GM23338 (cell line): Measurements from ENCODE around the gene ZNF260. TPM values are rescaled to one million over a fixed set of nuclear protein-coding genes. Genes with fewer than 3 reads are reported as not detected.

Experiments used
- ATAC-seq: fragments of 200-7000 bp; cut with Tn5 transposase; 3 replicates; pipeline ENCODE4 v1.9.1; 2020
- DNase-seq: peaks from one replicate; pipeline ENCODE4 v3.0.0-alpha.2; 2015; ENCODE audit warnings: low spot score
- H2AFZ ChIP-seq: fragments of 200-600 bp; sonication (generic); 2 replicates; pipeline ENCODE4 v1.8.0; 2016; ENCODE audit warnings: antibody characterized with exemption, mild to moderate bottlenecking, moderate library complexity
- H3F3A ChIP-seq: fragments of 200-600 bp; sonication (generic); replicated peaks from 2 replicates; pipeline ENCODE4 v1.8.0; 2017; ENCODE audit warnings: antibody characterized with exemption, mixed run types, low read depth
- H3K27ac ChIP-seq: fragments of 200-600 bp; sonication (generic); 2 replicates; pipeline ENCODE4 v1.6.1; 2016; ENCODE audit warnings: low read depth
- H3K27me3 ChIP-seq: fragments of 200-600 bp; sonication (generic); 2 replicates; pipeline ENCODE4 v1.8.0; 2016; ENCODE audit warnings: mild to moderate bottlenecking, mixed run types, moderate library complexity; ENCODE audit not compliant: insufficient read depth
- H3K36me3 ChIP-seq: fragments of 200-600 bp; sonication (generic); 2 replicates; pipeline ENCODE4 v1.8.0; 2016; ENCODE audit warnings: mild to moderate bottlenecking; ENCODE audit not compliant: insufficient read depth
- H3K4me1 ChIP-seq: fragments of 200-600 bp; sonication (generic); 2 replicates; pipeline ENCODE4 v1.8.0; 2016; ENCODE audit warnings: mild to moderate bottlenecking, moderate library complexity; ENCODE audit not compliant: insufficient read depth
- H3K4me2 ChIP-seq: fragments of 200-600 bp; sonication (generic); 2 replicates; pipeline ENCODE4 v1.7.1; 2017; ENCODE audit warnings: mixed run types
- H3K4me3 ChIP-seq: fragments of 200-600 bp; sonication (generic); 2 replicates; pipeline ENCODE4 v1.6.1; 2016; ENCODE audit warnings: mixed run types
- H3K79me2 ChIP-seq: fragments of 200-600 bp; sonication (generic); replicated peaks from 2 replicates; pipeline ENCODE4 v1.8.0; 2017; ENCODE audit warnings: mild to moderate bottlenecking; ENCODE audit not compliant: insufficient read depth
- H3K9me2 ChIP-seq: fragments of 200-600 bp; sonication (generic); 2 replicates; pipeline ENCODE4 v1.8.0; 2017; ENCODE audit not compliant: insufficient read depth
- H4K20me1 ChIP-seq: fragments of 200-600 bp; sonication (generic); replicated peaks from 2 replicates; pipeline ENCODE4 v1.8.0; 2017; ENCODE audit warnings: mild to moderate bottlenecking; ENCODE audit not compliant: insufficient read depth
- H3K27ac Mint-ChIP-seq: 2 replicates; pipeline ENCODE4 v1.8.0; 2020; ENCODE audit warnings: inconsistent platforms, mild to moderate bottlenecking, moderate library complexity, mixed read lengths
- H3K27me3 Mint-ChIP-seq: 3 replicates; pipeline ENCODE4 v1.8.0; 2022; ENCODE audit warnings: low read depth, mild to moderate bottlenecking, moderate library complexity, mixed read lengths, inconsistent platforms; ENCODE audit not compliant: insufficient read depth, poor library complexity
- H3K36me3 Mint-ChIP-seq: 3 replicates; pipeline ENCODE4 v1.8.0; 2021; ENCODE audit warnings: low read depth, mild to moderate bottlenecking, inconsistent platforms, moderate library complexity, mixed read lengths
- H3K4me1 Mint-ChIP-seq: 3 replicates; pipeline ENCODE4 v1.8.0; 2020; ENCODE audit warnings: mild to moderate bottlenecking, inconsistent platforms, mixed read lengths
- H3K4me3 Mint-ChIP-seq: 3 replicates; pipeline ENCODE4 v1.8.0; 2021; ENCODE audit warnings: moderate library complexity, mild to moderate bottlenecking, inconsistent platforms, mixed read lengths
- H3K9me3 Mint-ChIP-seq: 3 replicates; pipeline ENCODE4 v1.8.0; 2020; ENCODE audit warnings: moderate library complexity, mild to moderate bottlenecking, inconsistent platforms, mixed read lengths
- CREB1 ChIP-seq: fragments of 250-450 bp; sonication (Bioruptor Pico); IDR thresholded peaks from 2 replicates; pipeline ENCODE4 v1.5.0; 2020; ENCODE audit warnings: low read depth, mild to moderate bottlenecking, moderate library complexity
- CTCF ChIP-seq, 2 experiments: fragments of 200-600 bp in 1 of 2; sonication (generic) in 1 of 2; conservative IDR thresholded peaks; 2 replicates each; pipeline versions ENCODE4 v1.5.1 to v1.6.1; 2016 to 2017; ENCODE audit warnings: antibody characterized with exemption in 2 of 2, low read depth in 2 of 2, mild to moderate bottlenecking in 2 of 2, moderate library complexity in 1 of 2
- ETS1 ChIP-seq: IDR thresholded peaks from 2 replicates; pipeline ENCODE4 v1.6.1; 2016; ENCODE audit warnings: antibody characterized with exemption
- EZH2 ChIP-seq: fragments of 200-600 bp; sonication (generic); IDR thresholded peaks from one replicate; pipeline ENCODE4 v1.8.0; 2017; ENCODE audit warnings: antibody characterized with exemption, mild to moderate bottlenecking, low read depth; ENCODE audit not compliant: unreplicated experiment
- EZH2phosphoT487 ChIP-seq: fragments of 200-600 bp; sonication (generic); IDR thresholded peaks from one replicate; pipeline ENCODE4 v1.8.1; 2018; ENCODE audit warnings: antibody characterized with exemption; ENCODE audit not compliant: unreplicated experiment
- JUNB ChIP-seq: IDR thresholded peaks from one replicate; pipeline ENCODE4 v1.6.1; 2016; ENCODE audit warnings: antibody characterized with exemption; ENCODE audit not compliant: unreplicated experiment
- NANOG ChIP-seq: IDR thresholded peaks from 2 replicates; pipeline ENCODE4 v1.6.1; 2016; ENCODE audit warnings: antibody characterized with exemption, borderline replicate concordance
- POLR2AphosphoS5 ChIP-seq: IDR thresholded peaks from 2 replicates; pipeline ENCODE4 v1.6.1; 2016; ENCODE audit warnings: antibody characterized with exemption, low read depth
- REST ChIP-seq: IDR thresholded peaks from one replicate; pipeline ENCODE4 v1.6.1; 2018; ENCODE audit warnings: antibody characterized with exemption; ENCODE audit not compliant: unreplicated experiment
- STAT1 ChIP-seq: IDR thresholded peaks from one replicate; pipeline ENCODE4 v1.6.1; 2016; ENCODE audit warnings: antibody characterized with exemption; ENCODE audit not compliant: unreplicated experiment
- ZNF114 ChIP-seq: fragments of 250-450 bp; sonication (Bioruptor Pico); IDR thresholded peaks from 2 replicates; pipeline ENCODE4 v1.5.0; 2020; ENCODE audit warnings: mild to moderate bottlenecking, moderate library complexity
- ZNF331 ChIP-seq: fragments of 250-450 bp; sonication (Bioruptor Pico); IDR thresholded peaks from 2 replicates; pipeline ENCODE4 v1.5.0; 2020; ENCODE audit warnings: low read depth, mild to moderate bottlenecking, moderate library complexity
- polyA plus RNA-seq: library from polyadenylated mRNA; unstranded; fragments of >200 nt; fragmentation: Nextera tagmentation; extraction: Ambion mirVana; gene quantifications from 2 replicates; pipeline ENCODE4 v1.2.1, GENCODE V29; 2016
- total RNA-seq: library from RNA; depleted of rRNA; stranded (reverse); fragments of >200 nt; shearing (Covaris generic); gene quantifications from 2 replicates; pipeline ENCODE4 v1.2.3, GENCODE V29; 2014

The ZNF260 gene
- total and polyA plus RNA-seq, 2 experiments from 2014 or later: 26.8 to 35.9 TPM

- no peak for TF ChIP-seq EZH2phosphoT487
- no peak for TF ChIP-seq JUNB
- no peak for TF ChIP-seq ZNF114
These were observed 49.4 kb upstream of the ZNF260 start (continued) for GRCh38 chr19:36577271-36577996.

GRCh38 chr19:36574741-36575140, 46.7 kb upstream of the ZNF260 start:
- Mint-ChIP-seq H3K27ac (no peak overlapping the region), H3K27me3 (no peaks in the 10 kb centered on the region), H3K9me3 (no peaks in the 10 kb centered on the region), H3K4me1 (peaks cover 13% of the 10 kb centered on the region; the same call in 2 of the 3 replicates), H3K36me3 (peaks cover 43% of the 10 kb centered on the region), H3K4me3 (peak overlapping the region; percentile 90)
- no peak overlapping the region for H3K27ac ChIP-seq
- peaks cover 20% of the 10 kb centered on the region for H3K36me3 ChIP-seq
- 0 out of 2 replicates have a peak, but pooled peaks cover 5% of the 10 kb centered on the region for H3K4me1 ChIP-seq
- peak overlapping the region; percentile 92 for H3K4me2 ChIP-seq
- TF ChIP-seq CTCF (conservative IDR thresholded peaks at IDR 0.05; ENCODE audit: low read depth in 2 of 2) (no peak), ZNF331 (CRISPR knock-in tag) (no peak), POLR2AphosphoS5 (no peak), ETS1 (no peak), EZH2 (no peak), CREB1 (CRISPR knock-in tag) (no peak), EZH2phosphoT487 (no peak), STAT1 (no peak), REST (no peak), NANOG (no peak)
- ATAC-seq: no peak
- H3K4me3 ChIP-seq: peak overlapping the region; percentile 99
- H3K79me2 ChIP-seq: peaks cover 62% of the 10 kb centered on the region
- H3K27me3 ChIP-seq: no peaks in the 10 kb centered on the region
- H2AFZ ChIP-seq: no peak overlapping the region
- no peaks in the 10 kb centered on the region for H3F3A ChIP-seq
- no peaks in the 10 kb centered on the region; the same call in none of the 2 replicates for H4K20me1 ChIP-seq
- H3K9me2 ChIP-seq: no peaks in the 10 kb centered on the region
- DNase-seq: no peak
